GM12878 (cell line): Measurements from ENCODE around the gene CHRNA5. TPM values are rescaled to one million over a fixed set of nuclear protein-coding genes. Genes with fewer than 3 reads are reported as not detected.

Experiments used
- ATAC-seq: fragments of 200-7000 bp; cut with Tn5 transposase; 3 replicates; pipeline ENCODE4 v1.9.1; 2020; ENCODE audit warnings: mild to moderate bottlenecking, moderate library complexity
- BruUV-seq: library from RNA; stranded (reverse); fragments of 400-500 nt; replicated peaks from 2 replicates; lab custom pipeline; 2021; lab: Mats Ljungman, UMichigan
- CTCF ChIA-PET: fragments of 300-600 bp; sonication (Branson Sonifier 250); formaldehyde crosslinking; extraction: SDS; loops from one replicate; lab custom pipeline; 2021; ENCODE audit warnings: inconsistent platforms; lab: Yijun Ruan, JAX
- POLR2A ChIA-PET: fragments of 350-600 bp; formaldehyde crosslinking; extraction: SDS; loops from one replicate; lab custom pipeline; 2021; ENCODE audit warnings: inconsistent platforms; lab: Charles Lee
- RAD21 ChIA-PET: fragments of 300-600 bp; sonication (Branson Sonifier 250); formaldehyde crosslinking; loops from one replicate; lab custom pipeline; 2023; ENCODE audit warnings: antibody characterized with exemption; ENCODE audit not compliant: unreplicated experiment; lab: Charles Lee
- SMC1A ChIA-PET: fragments of 300-600 bp; sonication (Branson Sonifier 250); formaldehyde crosslinking; loops from one replicate; lab custom pipeline; 2023; ENCODE audit not compliant: unreplicated experiment, uncharacterized antibody; lab: Charles Lee
- DNase-seq: peaks from one replicate; pipeline ENCODE4 v3.0.0-alpha.2; 2011; ENCODE audit warnings: low read depth, low spot score
- FAIRE-seq: peaks from 3 replicates; lab custom pipeline; 2011; peaks lifted over from hg19 to GRCh38; lab: Jason Lieb, UNC
- H2AFZ ChIP-seq: 2 replicates; pipeline ENCODE4 v1.6.0; 2011; ENCODE audit warnings: low read depth, low read length, control low read depth; ENCODE audit not compliant: control insufficient read depth
- H3K27ac ChIP-seq: 2 replicates; pipeline ENCODE4 v1.5.1; 2011; ENCODE audit warnings: control low read depth; ENCODE audit not compliant: control insufficient read depth, insufficient read depth
- H3K27me3 ChIP-seq, 2 experiments: replicated peaks in 1 of 2; 2 replicates each; pipeline versions ENCODE4 v1.6.0 to v1.6.1; 2011; ENCODE audit warnings: low read length in 1 of 2; ENCODE audit not compliant: control insufficient read depth in 2 of 2, insufficient read depth in 2 of 2
- H3K36me3 ChIP-seq, 2 experiments: 2 replicates each; pipeline ENCODE4 v1.5.1; 2011; ENCODE audit warnings: low read length in 1 of 2; ENCODE audit not compliant: control insufficient read depth in 2 of 2, insufficient read depth in 2 of 2
- H3K4me1 ChIP-seq: 2 replicates; pipeline ENCODE4 v1.6.1; 2011; ENCODE audit warnings: mild to moderate bottlenecking, low read length, moderate library complexity, mixed read lengths; ENCODE audit not compliant: control insufficient read depth, insufficient read depth
- H3K4me2 ChIP-seq: 2 replicates; pipeline ENCODE4 v1.6.0; 2011; ENCODE audit warnings: control low read depth; ENCODE audit not compliant: control insufficient read depth, insufficient read depth
- H3K4me3 ChIP-seq: fragments of 200-600 bp; sonication (generic); 2 replicates; pipeline ENCODE4 v1.5.1; 2016
- H3K79me2 ChIP-seq: 2 replicates; pipeline ENCODE4 v1.6.0; 2011; ENCODE audit warnings: low read length; ENCODE audit not compliant: control insufficient read depth, insufficient read depth
- H3K9ac ChIP-seq: 2 replicates; pipeline ENCODE4 v1.8.0; 2011; ENCODE audit warnings: low read length, control low read depth, mixed read lengths; ENCODE audit not compliant: control insufficient read depth, insufficient read depth
- H3K9me3 ChIP-seq: replicated peaks from 3 replicates; pipeline ENCODE4 v1.5.1; 2011; ENCODE audit warnings: mild to moderate bottlenecking, low read length; ENCODE audit not compliant: control insufficient read depth, insufficient read depth
- H4K20me1 ChIP-seq: 2 replicates; pipeline ENCODE4 v1.6.0; 2011; ENCODE audit not compliant: control insufficient read depth, insufficient read depth
- CEBPZ ChIP-seq: fragments of 150-350 bp; IDR thresholded peaks from 2 replicates; pipeline ENCODE4 v1.6.1; 2016; ENCODE audit warnings: low read depth, low read length
- GATAD2B ChIP-seq: fragments of 450-650 bp; conservative IDR thresholded peaks from 2 replicates; pipeline ENCODE4 v1.6.1; 2017; ENCODE audit warnings: low read depth, mild to moderate bottlenecking, moderate library complexity
- KDM1A ChIP-seq: fragments of 200-600 bp; sonication (generic); IDR thresholded peaks from 2 replicates; pipeline ENCODE4 v1.6.1; 2016; ENCODE audit warnings: borderline replicate concordance
- MEF2A ChIP-seq: IDR thresholded peaks from 2 replicates; pipeline ENCODE4 v1.6.1; 2011; ENCODE audit warnings: low read depth, mild to moderate bottlenecking, low read length, moderate library complexity; ENCODE audit not compliant: insufficient read depth
- MLLT1 ChIP-seq: fragments of 450-650 bp; IDR thresholded peaks from 2 replicates; pipeline ENCODE4 v1.6.1; 2016; ENCODE audit warnings: mild to moderate bottlenecking
- RB1 ChIP-seq: fragments of 450-650 bp; formaldehyde crosslinking; IDR thresholded peaks from 2 replicates; pipeline ENCODE4 v1.6.1; 2017; ENCODE audit warnings: mild to moderate bottlenecking, borderline replicate concordance
- REST ChIP-seq: IDR thresholded peaks from 2 replicates; pipeline ENCODE4 v1.6.1; 2012; ENCODE audit warnings: mild to moderate bottlenecking, low read depth, low read length
- SUPT20H ChIP-seq: IDR thresholded peaks from 2 replicates; pipeline ENCODE4 v1.6.1; 2011; ENCODE audit warnings: low read depth, mild to moderate bottlenecking, low read length, moderate library complexity, borderline replicate concordance; ENCODE audit not compliant: control insufficient read depth
- ZNF217 ChIP-seq: fragments of 450-650 bp; IDR thresholded peaks from 2 replicates; pipeline ENCODE4 v1.6.1; 2017; ENCODE audit warnings: antibody characterized with exemption, mild to moderate bottlenecking
- WGBS: methylation state at CpG from one replicate; pipeline ENCODE4 v1.1.6; 2016; ENCODE audit warnings: low lambda C conversion rate; ENCODE audit not compliant: insufficient replicate concordance, insufficient coverage; ENCODE audit errors: missing lambda C conversion rate; 5-methylcytosine and 5-hydroxymethylcytosine counted together
- in situ Hi-C: fragments of 300-500 bp; cut with MboI; formaldehyde crosslinking; loops from 9 replicates; pipeline ENCODE4 v1.14.3; 2018; ENCODE audit warnings: mixed read lengths
- intact Hi-C: fragments of 100-400 bp; cut with micrococcal nuclease; formaldehyde crosslinking; loops from one replicate; pipeline ENCODE4 v1.14.2; 2022; ENCODE audit not compliant: unreplicated experiment
- polyA plus RNA-seq, 11 experiments: library from polyadenylated mRNA; depleted of rRNA in 4 of 11; unstranded in 6 of 11; stranded (reverse) in 5 of 11; fragments of >200 nt; fragmentation: Nextera tagmentation in 4 of 11; fragmentation: Illumina TruSeq in 1 of 11; extraction: Ambion mirVana in 4 of 11; extraction: Trizol in 1 of 11; gene quantifications; 1 replicate in 1 of 11; 2 replicates in 10 of 11; pipeline versions ENCODE4 v1.2.1 to v1.2.3, GENCODE V29; 2011 to 2016; ENCODE audit warnings: inconsistent platforms in 2 of 11, missing spikeins in 2 of 11, low read depth in 1 of 11
- total RNA-seq, 4 experiments: library from RNA; depleted of rRNA in 3 of 4; stranded (reverse); fragments of >200 nt in 3 of 4; fragmentation: Illumina TruSeq in 1 of 4; extraction: Trizol in 1 of 4; gene quantifications; 2 replicates each; pipeline versions ENCODE4 v1.2.1 to v1.2.3, GENCODE V29; 2013 to 2021
- TF ChIP-seq, protein P1 (sequence below): fragments of 450-650 bp; IDR thresholded peaks from 2 replicates; pipeline ENCODE4 v1.6.1; 2017; ENCODE audit warnings: mild to moderate bottlenecking, low read depth, inconsistent platforms; ENCODE audit not compliant: poor library complexity, severe bottlenecking
- TF ChIP-seq, protein P2 (sequence below): IDR thresholded peaks from 2 replicates; pipeline ENCODE4 v1.6.1; 2011; ENCODE audit warnings: borderline replicate concordance, low read depth, mild to moderate bottlenecking, moderate library complexity, low read length; ENCODE audit not compliant: insufficient read depth, poor library complexity, severe bottlenecking

CHRNA5 gene
- total and polyA plus RNA-seq, 10 of the 15 experiments (the other 5 are each of a cell fraction or from before 2014, with no cell fraction given), result 0.74 to 21.4 (median 12.7) TPM

GRCh38 chr15:78615151-78615589, 49.9 kb downstream of the CHRNA5 start:
- peaks cover 5 to 6% of the 10 kb centered on the region in 2 experiments for H3K27me3 ChIP-seq
- H3K9me3 ChIP-seq, result no peaks in the 10 kb centered on the region
- BruUV-seq, result no TSS peak
- no peak for ATAC-seq
- no peak overlapping the region for H3K4me2 ChIP-seq
- FAIRE-seq, result no peak
- H4K20me1 ChIP-seq, result no peaks in the 10 kb centered on the region
- SMC1A ChIA-PET, result no interaction called here
- POLR2A ChIA-PET, result no interaction called here
- H3K4me1 ChIP-seq, result no peaks in the 10 kb centered on the region
- no peak overlapping the region for H3K27ac ChIP-seq
- H2AFZ ChIP-seq, result no peak overlapping the region
- H3K4me3 ChIP-seq, result no peak overlapping the region
- no peak overlapping the region for H3K9ac ChIP-seq
- RAD21 ChIA-PET, result interaction anchor here (1.7 kb wide), 1 partner anchor 95 kb away, joined by 3 read pairs; no protein-coding TSS in a partner anchor
- intact Hi-C loops, result no loop called here
- no peak for DNase-seq
- in situ Hi-C loops, result loop anchor here (5.0 kb wide), 1 partner anchor 92 kb away; no protein-coding TSS in a partner anchor
- WGBS, result 8% methylated on average over 3 of the region's 3 CpGs
- CTCF ChIA-PET, result interaction anchor here (1.4 kb wide), 1 partner anchor 126 kb away, joined by 3 read pairs; no protein-coding TSS in a partner anchor
- no peaks in the 10 kb centered on the region for H3K79me2 ChIP-seq
- no peaks in the 10 kb centered on the region for H3K36me3 ChIP-seq
- TF ChIP-seq, protein P1, sequence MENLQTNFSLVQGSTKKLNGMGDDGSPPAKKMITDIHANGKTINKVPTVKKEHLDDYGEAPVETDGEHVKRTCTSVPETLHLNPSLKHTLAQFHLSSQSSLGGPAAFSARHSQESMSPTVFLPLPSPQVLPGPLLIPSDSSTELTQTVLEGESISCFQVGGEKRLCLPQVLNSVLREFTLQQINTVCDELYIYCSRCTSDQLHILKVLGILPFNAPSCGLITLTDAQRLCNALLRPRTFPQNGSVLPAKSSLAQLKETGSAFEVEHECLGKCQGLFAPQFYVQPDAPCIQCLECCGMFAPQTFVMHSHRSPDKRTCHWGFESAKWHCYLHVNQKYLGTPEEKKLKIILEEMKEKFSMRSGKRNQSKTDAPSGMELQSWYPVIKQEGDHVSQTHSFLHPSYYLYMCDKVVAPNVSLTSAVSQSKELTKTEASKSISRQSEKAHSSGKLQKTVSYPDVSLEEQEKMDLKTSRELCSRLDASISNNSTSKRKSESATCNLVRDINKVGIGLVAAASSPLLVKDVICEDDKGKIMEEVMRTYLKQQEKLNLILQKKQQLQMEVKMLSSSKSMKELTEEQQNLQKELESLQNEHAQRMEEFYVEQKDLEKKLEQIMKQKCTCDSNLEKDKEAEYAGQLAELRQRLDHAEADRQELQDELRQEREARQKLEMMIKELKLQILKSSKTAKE, result no peak
- TF ChIP-seq MEF2A (no peak), KDM1A (no peak), MLLT1 (no peak), SUPT20H (no peak), CEBPZ (no peak), REST (no peak), GATAD2B (no peak), ZNF217 (no peak), RB1 (no peak)
- TF ChIP-seq, protein P2, sequence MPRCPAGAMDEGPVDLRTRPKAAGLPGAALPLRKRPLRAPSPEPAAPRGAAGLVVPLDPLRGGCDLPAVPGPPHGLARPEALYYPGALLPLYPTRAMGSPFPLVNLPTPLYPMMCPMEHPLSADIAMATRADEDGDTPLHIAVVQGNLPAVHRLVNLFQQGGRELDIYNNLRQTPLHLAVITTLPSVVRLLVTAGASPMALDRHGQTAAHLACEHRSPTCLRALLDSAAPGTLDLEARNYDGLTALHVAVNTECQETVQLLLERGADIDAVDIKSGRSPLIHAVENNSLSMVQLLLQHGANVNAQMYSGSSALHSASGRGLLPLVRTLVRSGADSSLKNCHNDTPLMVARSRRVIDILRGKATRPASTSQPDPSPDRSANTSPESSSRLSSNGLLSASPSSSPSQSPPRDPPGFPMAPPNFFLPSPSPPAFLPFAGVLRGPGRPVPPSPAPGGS, result no peak
